NCI-H128 (cell line): ENCODE measurements around the gene SLC27A5.
"Not testable (repeated sequence)": the region's sequence is repeated elsewhere in the genome, so short reads cannot be mapped to it uniquely, and the experiment has no call there.

Experiments used
- DNase-seq: peaks from one replicate; lab custom pipeline; 2025; ENCODE audit not compliant: unreplicated experiment; lab: John Stamatoyannopoulos, UW

The SLC27A5 gene

GRCh38 chr19:58499021-58499927 lies 12.5 kb downstream of the SLC27A5 start:
- peak; percentile 93 for DNase-seq

- DNase-seq, result no peak
These were observed 13.3 kb downstream of the SLC27A5 start for GRCh38 chr19:58498316-58499020.

- no peak for DNase-seq
These were observed 14.1 kb downstream of the SLC27A5 start for GRCh38 chr19:58497634-58498170.

- DNase-seq, result no peak
These were observed 19.5 kb downstream of the SLC27A5 start for GRCh38 chr19:58492265-58492664.

GRCh38 chr19:58491393-58491792 lies 20.4 kb downstream of the SLC27A5 start:
- DNase-seq, result no peak

- DNase-seq, result not testable (repeated sequence)
These were observed 27.4 kb downstream of the SLC27A5 start for GRCh38 chr19:58484349-58484748.

- DNase-seq, result no peak
These were observed 28.0 kb downstream of the SLC27A5 start for GRCh38 chr19:58483776-58484175.

- DNase-seq, result no peak
These were observed 29.4 kb downstream of the SLC27A5 start for GRCh38 chr19:58482372-58482771.

GRCh38 chr19:58480831-58481230 lies 31.0 kb downstream of the SLC27A5 start:
- no peak for DNase-seq

GRCh38 chr19:58480481-58480830 lies 31.3 kb downstream of the SLC27A5 start:
- DNase-seq, result no peak

- no peak for DNase-seq
These were observed 31.9 kb downstream of the SLC27A5 start for GRCh38 chr19:58479736-58480480.

- DNase-seq, result no peak
These were observed 32.5 kb downstream of the SLC27A5 start for GRCh38 chr19:58479303-58479702.

GRCh38 chr19:58477871-58478270 lies 33.9 kb downstream of the SLC27A5 start:
- DNase-seq, result no peak

GRCh38 chr19:58477130-58477529 lies 34.7 kb downstream of the SLC27A5 start:
- DNase-seq, result no peak

GRCh38 chr19:58476498-58477015 lies 35.2 kb downstream of the SLC27A5 start:
- DNase-seq, result no peak

- DNase-seq, result peak; percentile 88
These were observed 35.9 kb downstream of the SLC27A5 start, which contains the start of gene ZNF446 for GRCh38 chr19:58475714-58476497. Gene ZNF446, plus strand, starts transcription at chr19:58476352. Its CDS starts 867 bp downstream, at chr19:58477219.

- no peak for DNase-seq
These were observed 36.6 kb downstream of the SLC27A5 start for GRCh38 chr19:58474997-58475713.

- DNase-seq, result no peak
These were observed 37.3 kb downstream of the SLC27A5 start for GRCh38 chr19:58474291-58474996.

- no peak for DNase-seq
These were observed 38.0 kb downstream of the SLC27A5 start for GRCh38 chr19:58473775-58474174.
